Astrocyte (in vitro differentiated cells and primary cell): ENCODE data around the gene ZSWIM4. TPM values are rescaled to one million over a fixed set of nuclear protein-coding genes. Genes with fewer than 3 reads are reported as not detected.

Experiments used
- DNase-seq: peaks from one replicate; pipeline ENCODE4 v3.0.0-alpha.2; 2010; ENCODE audit warnings: low read depth
- FAIRE-seq: peaks from 2 replicates; lab custom pipeline; 2011; peaks lifted over from hg19 to GRCh38; lab: Jason Lieb, UNC
- H2AFZ ChIP-seq: 2 replicates; pipeline ENCODE4 v1.6.0; 2012; ENCODE audit warnings: low read depth, low read length, inconsistent platforms
- H3K27ac ChIP-seq: 2 replicates; pipeline ENCODE4 v1.5.1; 2011; ENCODE audit warnings: low read depth, low read length, inconsistent platforms
- H3K27me3 ChIP-seq: 2 replicates; pipeline ENCODE4 v1.6.0; 2011; ENCODE audit warnings: low read length, inconsistent platforms; ENCODE audit not compliant: insufficient read depth
- H3K36me3 ChIP-seq: 2 replicates; pipeline ENCODE4 v1.5.1; 2011; ENCODE audit warnings: low read length, inconsistent platforms; ENCODE audit not compliant: insufficient read depth
- H3K4me1 ChIP-seq: 2 replicates; pipeline ENCODE4 v1.5.1; 2011; ENCODE audit warnings: low read length, inconsistent platforms; ENCODE audit not compliant: insufficient read depth
- H3K4me2 ChIP-seq: 2 replicates; pipeline ENCODE4 v1.6.0; 2012; ENCODE audit warnings: low read length, inconsistent platforms
- H3K4me3 ChIP-seq: 2 replicates; pipeline ENCODE4 v1.5.1; 2011; ENCODE audit warnings: low read depth, mild to moderate bottlenecking, low read length, inconsistent platforms; ENCODE audit not compliant: insufficient read depth
- H3K79me2 ChIP-seq: 2 replicates; pipeline ENCODE4 v1.6.0; 2012; ENCODE audit warnings: mild to moderate bottlenecking, low read length, inconsistent platforms; ENCODE audit not compliant: insufficient read depth
- H3K9ac ChIP-seq: 2 replicates; pipeline ENCODE4 v1.6.0; 2012; ENCODE audit warnings: mild to moderate bottlenecking, low read length, inconsistent platforms
- H3K9me3 ChIP-seq: 2 replicates; pipeline ENCODE4 v1.5.1; 2012; ENCODE audit warnings: low read depth, mild to moderate bottlenecking, low read length, inconsistent platforms; ENCODE audit not compliant: insufficient read depth
- H4K20me1 ChIP-seq: 2 replicates; pipeline ENCODE4 v1.6.0; 2012; ENCODE audit warnings: low read length, inconsistent platforms; ENCODE audit not compliant: insufficient read depth
- H3K27ac Mint-ChIP-seq: one replicate; pipeline ENCODE4 v1.8.0; 2021; ENCODE audit warnings: mild to moderate bottlenecking, mixed read lengths; ENCODE audit not compliant: unreplicated experiment
- H3K27me3 Mint-ChIP-seq: one replicate; pipeline ENCODE4 v1.8.0; 2021; ENCODE audit warnings: low read depth, mixed read lengths; ENCODE audit not compliant: unreplicated experiment
- H3K36me3 Mint-ChIP-seq: one replicate; pipeline ENCODE4 v1.8.0; 2021; ENCODE audit warnings: low read depth, mixed read lengths; ENCODE audit not compliant: unreplicated experiment
- H3K4me1 Mint-ChIP-seq: one replicate; pipeline ENCODE4 v1.8.0; 2021; ENCODE audit warnings: low read depth, mixed read lengths; ENCODE audit not compliant: unreplicated experiment
- H3K4me3 Mint-ChIP-seq: one replicate; pipeline ENCODE4 v1.8.0; 2021; ENCODE audit warnings: mild to moderate bottlenecking, moderate library complexity, mixed read lengths; ENCODE audit not compliant: unreplicated experiment
- H3K9me3 Mint-ChIP-seq: one replicate; pipeline ENCODE4 v1.8.0; 2021; ENCODE audit warnings: mild to moderate bottlenecking, mixed read lengths; ENCODE audit not compliant: unreplicated experiment
- CTCF ChIP-seq: IDR thresholded peaks from 2 replicates; pipeline ENCODE4 v1.5.1; 2011; ENCODE audit warnings: low read depth, mild to moderate bottlenecking, inconsistent platforms, low read length, moderate library complexity; ENCODE audit not compliant: insufficient read depth
- EZH2 ChIP-seq: IDR thresholded peaks from 2 replicates; pipeline ENCODE4 v1.6.1; 2012; ENCODE audit warnings: mild to moderate bottlenecking, low read length, inconsistent platforms; ENCODE audit not compliant: insufficient read depth
- total RNA-seq: library from RNA; stranded (reverse); gene quantifications from 2 replicates; pipeline ENCODE4 v1.2.1, GENCODE V29; 2021

Gene ZSWIM4
- total RNA-seq, 1 donor from 2014 or later, result 10.6 TPM

GRCh38 chr19:13843104-13843921 is 48.1 kb downstream of the ZSWIM4 start:
- peak overlapping the region; percentile 59 for H2AFZ ChIP-seq
- H3K4me1 Mint-ChIP-seq, result peaks cover 21% of the 10 kb centered on the region
- no peak for TF ChIP-seq CTCF
- no peak for TF ChIP-seq EZH2
- H3K27me3 ChIP-seq, result no peaks in the 10 kb centered on the region
- H4K20me1 ChIP-seq, result peaks cover 41% of the 10 kb centered on the region
- peaks cover 56% of the 10 kb centered on the region for H3K79me2 ChIP-seq
- no peaks in the 10 kb centered on the region for H3K27me3 Mint-ChIP-seq
- peaks cover 3% of the 10 kb centered on the region for H3K36me3 Mint-ChIP-seq
- no peaks in the 10 kb centered on the region for H3K9me3 Mint-ChIP-seq
- peak overlapping the region; percentile 97 for H3K27ac Mint-ChIP-seq
- no peaks in the 10 kb centered on the region for H3K9me3 ChIP-seq
- no peak for FAIRE-seq
- H3K4me1 ChIP-seq, result peaks cover 51% of the 10 kb centered on the region
- DNase-seq, result no peak
- H3K4me2 ChIP-seq, result peak overlapping the region; percentile 99
- H3K27ac ChIP-seq, result peak overlapping the region; percentile 97
- peaks cover 4% of the 10 kb centered on the region for H3K36me3 ChIP-seq
- H3K4me3 Mint-ChIP-seq, result peak overlapping the region; percentile 86
- H3K9ac ChIP-seq, result peak overlapping the region; percentile 100
- peak overlapping the region; percentile 57 for H3K4me3 ChIP-seq

GRCh38 chr19:13844130-13844631 is 48.9 kb downstream of the ZSWIM4 start:
- H3K36me3 ChIP-seq, result no peaks in the 10 kb centered on the region
- peaks cover 43% of the 10 kb centered on the region for H3K4me1 ChIP-seq
- Mint-ChIP-seq H3K27ac (peak overlapping the region; percentile 89), H3K9me3 (no peaks in the 10 kb centered on the region), H3K4me1 (peaks cover 18% of the 10 kb centered on the region), H3K27me3 (no peaks in the 10 kb centered on the region), H3K36me3 (peaks cover 3% of the 10 kb centered on the region), H3K4me3 (peak overlapping the region; percentile 86)
- no peaks in the 10 kb centered on the region for H3K9me3 ChIP-seq
- DNase-seq (no peak), FAIRE-seq (no peak)
- peak overlapping the region; percentile 99 for H3K4me2 ChIP-seq
- H3K9ac ChIP-seq, result peak overlapping the region; percentile 100
- H3K27me3 ChIP-seq, result no peaks in the 10 kb centered on the region
- peaks cover 47% of the 10 kb centered on the region for H3K79me2 ChIP-seq
- TF ChIP-seq EZH2, result no peak
- TF ChIP-seq CTCF, result no peak
- peak overlapping the region; percentile 97 for H3K27ac ChIP-seq
- H4K20me1 ChIP-seq, result peaks cover 32% of the 10 kb centered on the region
- no peak overlapping the region for H2AFZ ChIP-seq
- H3K4me3 ChIP-seq, result no peak overlapping the region
